Endothelial cell of umbilical vein (primary cell): ENCODE results near the gene PTGDR2. TPM values are rescaled to one million over a fixed set of nuclear protein-coding genes. Genes with fewer than 3 reads are reported as not detected.

Experiments used
- BruUV-seq: library from RNA; stranded (reverse); fragments of 400-500 nt; replicated peaks from 2 replicates; lab custom pipeline; 2021; lab: Mats Ljungman, UMichigan
- CTCF ChIA-PET: fragments of 300-600, 350-600 bp; sonication (Branson Sonifier 250); formaldehyde crosslinking; loops from one replicate; lab custom pipeline; 2021; ENCODE audit warnings: antibody characterized with exemption, inconsistent platforms; lab: Charles Lee
- POLR2A ChIA-PET: fragments of 300-600, 350-600 bp; sonication (Branson Sonifier 250); formaldehyde crosslinking; loops from one replicate; lab custom pipeline; 2021; ENCODE audit warnings: antibody characterized with exemption, inconsistent platforms; lab: Charles Lee
- DNase-seq: peaks from one replicate; pipeline ENCODE4 v3.0.0-alpha.2; 2011; ENCODE audit warnings: low read depth, low spot score
- FAIRE-seq: peaks from 2 replicates; lab custom pipeline; 2011; peaks lifted over from hg19 to GRCh38; lab: Jason Lieb, UNC
- H2AFZ ChIP-seq: 2 replicates; pipeline ENCODE4 v1.6.0; 2012; ENCODE audit warnings: low read depth, low read length, control low read depth, inconsistent platforms
- H3K27ac ChIP-seq: 2 replicates; pipeline ENCODE4 v1.5.1; 2011; ENCODE audit warnings: low read depth, mild to moderate bottlenecking, control low read depth, low read length, moderate library complexity; ENCODE audit not compliant: insufficient read depth
- H3K27me3 ChIP-seq, 2 experiments: 2 replicates each; pipeline versions ENCODE4 v1.6.0 to v1.6.1; 2011; ENCODE audit warnings: low read length in 2 of 2, mixed read lengths in 1 of 2; ENCODE audit not compliant: control insufficient read depth in 2 of 2, insufficient read depth in 2 of 2
- H3K36me3 ChIP-seq, 2 experiments: 2 replicates in 1 of 2; 3 replicates in 1 of 2; pipeline ENCODE4 v1.5.1; 2011; ENCODE audit warnings: low read length in 2 of 2, mild to moderate bottlenecking in 1 of 2, moderate library complexity in 1 of 2; ENCODE audit not compliant: control insufficient read depth in 2 of 2, insufficient read depth in 2 of 2; ENCODE audit errors: extremely low read depth in 1 of 2
- H3K4me1 ChIP-seq: 3 replicates; pipeline ENCODE4 v1.5.1; 2011; ENCODE audit warnings: mild to moderate bottlenecking, low read length; ENCODE audit not compliant: control insufficient read depth, insufficient read depth; ENCODE audit errors: extremely low read depth
- H3K4me2 ChIP-seq: 2 replicates; pipeline ENCODE4 v1.6.1; 2011; ENCODE audit warnings: low read length, control low read depth, mixed read lengths; ENCODE audit not compliant: insufficient read depth
- H3K4me3 ChIP-seq, 3 experiments: fragments of 200-600 bp in 1 of 3; sonication (generic), shearing (Covaris generic) in 1 of 3; replicated peaks in 1 of 3; 2 replicates each; pipeline ENCODE4 v1.5.1; 2011 to 2016; ENCODE audit warnings: control low read depth in 3 of 3, low read length in 3 of 3, mild to moderate bottlenecking in 2 of 3, inconsistent platforms in 1 of 3, low read depth in 1 of 3, moderate library complexity in 1 of 3; ENCODE audit not compliant: insufficient read depth in 1 of 3
- H3K79me2 ChIP-seq: 2 replicates; pipeline ENCODE4 v1.6.0; 2012; ENCODE audit warnings: low read length, inconsistent platforms; ENCODE audit not compliant: control insufficient read depth, insufficient read depth
- H3K9ac ChIP-seq: replicated peaks from 2 replicates; pipeline ENCODE3; 2011; ENCODE audit warnings: low read length, control low read depth; ENCODE audit not compliant: insufficient read depth; ENCODE audit errors: extremely low read depth
- H3K9me1 ChIP-seq: replicated peaks from 3 replicates; pipeline ENCODE4 v1.6.0; 2011; ENCODE audit warnings: mild to moderate bottlenecking, low read length; ENCODE audit not compliant: control insufficient read depth, insufficient read depth; ENCODE audit errors: extremely low read depth
- H3K9me3 ChIP-seq: replicated peaks from 2 replicates; pipeline ENCODE4 v1.5.1; 2012; ENCODE audit warnings: low read length, inconsistent platforms; ENCODE audit not compliant: control insufficient read depth, insufficient read depth
- H4K20me1 ChIP-seq: replicated peaks from 2 replicates; pipeline ENCODE3; 2011; ENCODE audit warnings: mild to moderate bottlenecking, low read length; ENCODE audit not compliant: control insufficient read depth, insufficient read depth; ENCODE audit errors: extremely low read depth
- EZH2 ChIP-seq: IDR thresholded peaks from 2 replicates; pipeline ENCODE4 v1.6.1; 2012; ENCODE audit warnings: borderline replicate concordance, low read depth, mild to moderate bottlenecking, moderate library complexity, low read length, inconsistent platforms; ENCODE audit not compliant: severe bottlenecking
- FOS ChIP-seq: IDR thresholded peaks from 2 replicates; pipeline ENCODE4 v1.6.1; 2011; ENCODE audit warnings: mild to moderate bottlenecking, low read length, moderate library complexity, borderline replicate concordance; ENCODE audit not compliant: insufficient read depth
- GATA2 ChIP-seq: IDR thresholded peaks from 2 replicates; pipeline ENCODE4 v1.7.0; 2011; ENCODE audit warnings: low read depth, mild to moderate bottlenecking, moderate library complexity, mixed read lengths, low read length; ENCODE audit not compliant: insufficient read length, insufficient read depth
- JUN ChIP-seq: IDR thresholded peaks from 2 replicates; pipeline ENCODE4 v1.6.1; 2011; ENCODE audit warnings: borderline replicate concordance, low read depth; ENCODE audit not compliant: insufficient read length, insufficient read depth
- MYC ChIP-seq: IDR thresholded peaks from one replicate; pipeline ENCODE4 v1.6.1; 2011; ENCODE audit warnings: mild to moderate bottlenecking, low read depth, low read length
- POLR2A ChIP-seq: IDR thresholded peaks from 2 replicates; pipeline ENCODE4 v1.6.1; 2012; ENCODE audit warnings: low read depth, mild to moderate bottlenecking, control low read depth, low read length
- POLR2AphosphoS5 ChIP-seq: IDR thresholded peaks from 2 replicates; pipeline ENCODE4 v1.6.1; 2012; ENCODE audit warnings: low read depth, mild to moderate bottlenecking, control low read depth, low read length, moderate library complexity; ENCODE audit not compliant: insufficient read depth
- dilution Hi-C: fragments of 300-500 bp; cut with MboI; formaldehyde crosslinking; loops from one replicate; pipeline ENCODE4 v1.15.0; 2019; ENCODE audit warnings: low sequenced_read_pairs; ENCODE audit not compliant: extremely low pct_ligation_motif_present
- intact Hi-C: fragments of 100-400 bp; cut with micrococcal nuclease; formaldehyde crosslinking; loops from one replicate; pipeline ENCODE4 v1.10.0; 2022
- polyA plus RNA-seq, 4 experiments: library from polyadenylated mRNA; depleted of rRNA in 3 of 4; stranded (reverse) in 3 of 4; unstranded in 1 of 4; fragments of >200 nt; gene quantifications; 2 replicates each; pipeline versions ENCODE4 v1.2.1 to v1.2.3, GENCODE V29; 2011 to 2012; ENCODE audit warnings: missing spikeins in 1 of 4
- total RNA-seq: library from RNA; stranded (reverse); gene quantifications from 2 replicates; pipeline ENCODE4 v1.2.3, GENCODE V29; 2021
- TF ChIP-seq, protein P1 (sequence below), 2 donors: IDR thresholded peaks; 1 replicate in 1 of 2; 2 replicates in 1 of 2; pipeline ENCODE4 v1.5.1; 2011; ENCODE audit warnings: low read length in 2 of 2, mild to moderate bottlenecking in 2 of 2, moderate library complexity in 2 of 2, control low read depth in 1 of 2, inconsistent platforms in 1 of 2, low read depth in 1 of 2; ENCODE audit not compliant: insufficient read depth in 1 of 2; ENCODE audit errors: extremely low read depth in 1 of 2
- TF ChIP-seq, protein P2 (sequence below): IDR thresholded peaks from 2 replicates; pipeline ENCODE4 v1.6.1; 2011; ENCODE audit not compliant: insufficient read depth, insufficient read length

The PTGDR2 gene
- total and polyA plus RNA-seq, 2 donors (not counting 3 experiments of a cell fraction or from before 2014, with no cell fraction given) = 0.15 TPM; not detected in 1

DNA sequence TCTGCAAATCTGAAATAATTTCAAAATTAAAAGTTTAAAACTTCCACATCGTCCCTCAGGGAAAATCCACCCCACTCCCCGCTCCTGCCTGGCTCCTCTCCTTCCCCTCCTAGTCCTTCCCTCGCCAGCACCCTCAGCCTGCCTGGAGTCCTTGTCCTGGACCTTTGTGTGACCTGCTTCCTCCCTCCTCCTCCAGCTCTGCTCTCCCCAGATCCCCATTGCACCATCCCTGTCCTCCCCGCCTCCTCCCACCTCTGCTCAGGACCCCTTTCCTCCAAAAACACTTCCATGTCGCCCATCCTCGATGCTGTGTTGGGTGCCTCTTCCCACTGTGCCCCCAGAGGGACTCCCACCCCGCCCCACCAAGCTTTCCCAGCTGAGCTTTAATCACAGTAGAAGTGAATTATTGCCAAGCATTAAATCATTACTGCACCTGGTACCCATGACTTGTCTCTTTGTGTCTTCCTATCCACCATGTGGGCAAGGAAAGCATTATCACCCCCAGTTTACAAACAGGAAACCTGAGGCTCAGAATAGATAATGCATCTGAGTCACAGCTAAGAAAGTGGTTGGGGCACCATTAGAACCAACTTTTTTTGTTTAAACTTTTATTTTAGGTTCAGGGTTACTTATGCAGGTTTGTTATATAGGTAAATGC, 9.2 kb upstream of the PTGDR2 start:
- no peak overlapping the region for H2AFZ ChIP-seq
- H3K4me1 ChIP-seq = no peaks in the 10 kb centered on the region
- CTCF ChIA-PET = interaction anchor here (1.2 to 1.5 kb wide), 2 partner anchors 21 to 34 kb away, joined by 3 to 5 read pairs; no protein-coding TSS in a partner anchor
- no TSS peak for BruUV-seq
- DNase-seq (no peak), FAIRE-seq (no peak)
- H4K20me1 ChIP-seq = no peaks in the 10 kb centered on the region
- H3K9me1 ChIP-seq = no peaks in the 10 kb centered on the region
- dilution Hi-C loops (no loop called here), intact Hi-C loops (no loop called here)
- H3K27me3 ChIP-seq = no peaks in the 10 kb centered on the region
- no peaks in the 10 kb centered on the region for H3K9me3 ChIP-seq
- POLR2A ChIA-PET = no interaction called here
- no peaks in the 10 kb centered on the region for H3K79me2 ChIP-seq
- no peak overlapping the region for H3K4me2 ChIP-seq
- no peaks in the 10 kb centered on the region for H3K36me3 ChIP-seq
- H3K4me3 ChIP-seq = no peak overlapping the region
- TF ChIP-seq GATA2 (no peak), POLR2A (no peak), POLR2AphosphoS5 (no peak), MYC (no peak), FOS (no peak), JUN (no peak), EZH2 (no peak)
- TF ChIP-seq, protein P1, sequence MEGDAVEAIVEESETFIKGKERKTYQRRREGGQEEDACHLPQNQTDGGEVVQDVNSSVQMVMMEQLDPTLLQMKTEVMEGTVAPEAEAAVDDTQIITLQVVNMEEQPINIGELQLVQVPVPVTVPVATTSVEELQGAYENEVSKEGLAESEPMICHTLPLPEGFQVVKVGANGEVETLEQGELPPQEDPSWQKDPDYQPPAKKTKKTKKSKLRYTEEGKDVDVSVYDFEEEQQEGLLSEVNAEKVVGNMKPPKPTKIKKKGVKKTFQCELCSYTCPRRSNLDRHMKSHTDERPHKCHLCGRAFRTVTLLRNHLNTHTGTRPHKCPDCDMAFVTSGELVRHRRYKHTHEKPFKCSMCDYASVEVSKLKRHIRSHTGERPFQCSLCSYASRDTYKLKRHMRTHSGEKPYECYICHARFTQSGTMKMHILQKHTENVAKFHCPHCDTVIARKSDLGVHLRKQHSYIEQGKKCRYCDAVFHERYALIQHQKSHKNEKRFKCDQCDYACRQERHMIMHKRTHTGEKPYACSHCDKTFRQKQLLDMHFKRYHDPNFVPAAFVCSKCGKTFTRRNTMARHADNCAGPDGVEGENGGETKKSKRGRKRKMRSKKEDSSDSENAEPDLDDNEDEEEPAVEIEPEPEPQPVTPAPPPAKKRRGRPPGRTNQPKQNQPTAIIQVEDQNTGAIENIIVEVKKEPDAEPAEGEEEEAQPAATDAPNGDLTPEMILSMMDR (IDR thresholded peaks at IDR 0.05; ENCODE audit: extremely low read depth in 1 of 2, insufficient read depth in 1 of 2, low read depth in 1 of 2, low read length in 2 of 2) = no peak
- TF ChIP-seq, protein P2, sequence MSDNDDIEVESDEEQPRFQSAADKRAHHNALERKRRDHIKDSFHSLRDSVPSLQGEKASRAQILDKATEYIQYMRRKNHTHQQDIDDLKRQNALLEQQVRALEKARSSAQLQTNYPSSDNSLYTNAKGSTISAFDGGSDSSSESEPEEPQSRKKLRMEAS = no peak
- H3K27ac ChIP-seq = no peak overlapping the region
- no peak overlapping the region for H3K9ac ChIP-seq
